Liver (tissue), 3 donors: Measurements from ENCODE around the gene FSD1.

Source experiments
- ATF3 ChIP-seq: IDR thresholded peaks from 2 replicates; pipeline ENCODE4 v1.6.1; 2016; ENCODE audit warnings: antibody characterized with exemption
- CTCF ChIP-seq: fragments of 150-350 bp; IDR thresholded peaks from 2 replicates; pipeline ENCODE4 v1.5.1; 2017; ENCODE audit warnings: improper control_type of control experiment, low read depth, low read length; ENCODE audit not compliant: missing input control
- FOXA1 ChIP-seq: IDR thresholded peaks from 2 replicates; pipeline ENCODE4 v1.6.1; 2016; ENCODE audit warnings: antibody characterized with exemption
- REST ChIP-seq: IDR thresholded peaks from 2 replicates; pipeline ENCODE4 v1.6.1; 2016; ENCODE audit warnings: antibody characterized with exemption, mild to moderate bottlenecking
- RXRA ChIP-seq, 2 donors: IDR thresholded peaks; 2 replicates each; pipeline ENCODE4 v1.6.1; 2017 to 2018; ENCODE audit warnings: antibody characterized with exemption in 2 of 2, mild to moderate bottlenecking in 1 of 2
- SP1 ChIP-seq: IDR thresholded peaks from 2 replicates; pipeline ENCODE4 v1.6.1; 2018; ENCODE audit warnings: antibody characterized with exemption, mild to moderate bottlenecking
- ZBTB33 ChIP-seq: IDR thresholded peaks from 2 replicates; pipeline ENCODE4 v1.6.1; 2016; ENCODE audit warnings: antibody characterized with exemption
- donor health status: healthy.
- donor health status: healthy.

GRCh38 chr19:4277191-4277696, 27.2 kb upstream of the FSD1 start:
- TF ChIP-seq RXRA (IDR thresholded peaks at IDR 0.05) (no peak), ATF3 (no peak), ZBTB33 (no peak), SP1 (no peak), CTCF (no peak), REST (no peak), FOXA1 (no peak)
